Skin of body (tissue), 2 donors: ENCODE measurements around the gene CDC20. TPM values are rescaled to one million over a fixed set of nuclear protein-coding genes. Genes with fewer than 3 reads are reported as not detected.
"Not testable (repeated sequence)": the region's sequence is repeated elsewhere in the genome, so short reads cannot be mapped to it uniquely, and the experiment has no call there.

Experiments used
- DNase-seq: peaks from one replicate; lab custom pipeline; 2025; lab: John Stamatoyannopoulos, UW
- total RNA-seq: library from RNA; depleted of rRNA; stranded (reverse); fragments of >200 nt; gene quantifications from one replicate; pipeline ENCODE4 v1.2.3, GENCODE V29; 2014

The CDC20 gene
- total RNA-seq, 1 donor from 2014 or later, result 11.2 TPM

DNA sequence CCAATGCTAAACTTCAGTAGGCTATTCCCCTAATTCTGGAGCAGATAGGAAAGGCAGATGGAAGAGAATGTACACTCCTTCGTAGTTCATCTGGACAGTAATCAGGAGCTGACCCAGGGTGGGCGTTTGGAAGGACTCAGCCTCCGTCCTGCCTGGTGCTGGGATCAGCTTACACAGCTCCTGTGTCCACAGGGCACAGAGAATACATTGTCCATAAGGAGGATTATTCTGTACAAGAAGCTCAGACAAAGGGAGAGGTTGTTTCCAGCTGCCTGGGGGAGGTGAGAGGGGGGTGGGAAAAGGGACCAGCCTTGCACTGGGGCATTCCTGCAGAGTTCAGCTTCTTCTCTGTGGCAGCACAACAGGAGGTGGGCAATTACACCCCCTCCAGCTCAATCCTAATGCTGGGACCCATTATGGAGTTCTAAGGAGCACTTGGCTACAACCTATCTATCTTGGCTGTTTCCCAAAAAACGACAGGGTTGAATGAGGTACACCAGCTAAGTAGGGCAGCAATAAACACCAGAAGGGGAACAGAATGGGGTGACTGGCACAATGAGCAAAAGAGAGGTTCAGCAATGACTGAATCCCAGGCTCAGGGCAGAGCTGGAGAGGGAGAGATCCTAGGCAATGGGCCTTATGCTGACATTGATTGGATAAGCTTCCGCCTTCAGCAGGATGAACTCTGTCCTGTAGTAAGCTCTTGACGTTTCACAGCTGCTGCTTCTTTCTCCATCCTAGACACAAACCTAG lies 23.4 kb downstream of the CDC20 start:
- no peak for DNase-seq

DNA sequence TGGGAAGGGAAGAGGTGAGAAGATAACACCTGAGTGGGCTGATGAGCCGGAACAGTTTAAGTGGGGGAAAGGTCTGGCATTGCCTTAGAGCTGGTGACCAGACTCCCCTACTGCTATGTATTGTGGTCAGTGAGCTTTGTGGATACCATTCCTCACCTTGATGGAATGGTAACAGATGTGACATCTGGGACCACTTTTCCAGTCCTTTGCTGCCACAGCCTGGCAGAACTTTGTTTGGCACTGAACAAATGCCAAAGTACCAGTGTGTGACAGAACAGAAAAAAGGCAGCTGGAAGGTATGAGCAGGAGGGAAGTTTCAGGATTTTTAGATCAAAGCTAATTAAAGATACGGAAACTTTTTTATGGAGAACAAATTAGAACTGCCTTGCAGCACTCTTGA lies 24.7 kb downstream of the CDC20 start:
- DNase-seq, result no peak

DNA sequence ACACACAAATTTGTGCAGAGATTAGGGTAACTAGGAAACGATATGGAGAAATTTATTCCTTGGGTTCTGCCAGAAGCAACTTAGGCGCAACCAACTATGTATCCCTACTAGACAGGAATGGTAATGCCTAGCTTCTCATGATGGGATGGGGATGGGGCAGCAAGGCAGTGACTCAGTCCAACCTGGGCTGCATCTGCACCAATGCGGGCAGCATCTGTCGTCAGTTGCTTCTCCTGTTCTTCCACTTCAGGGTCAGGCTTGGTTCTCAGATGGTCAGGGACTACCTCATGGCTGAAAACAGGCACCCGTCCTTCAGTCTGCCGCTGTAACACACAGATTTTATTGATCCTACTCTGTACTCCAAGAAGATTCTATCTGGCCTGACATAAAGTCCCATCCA lies 27.9 kb downstream of the CDC20 start:
- no peak for DNase-seq

DNA sequence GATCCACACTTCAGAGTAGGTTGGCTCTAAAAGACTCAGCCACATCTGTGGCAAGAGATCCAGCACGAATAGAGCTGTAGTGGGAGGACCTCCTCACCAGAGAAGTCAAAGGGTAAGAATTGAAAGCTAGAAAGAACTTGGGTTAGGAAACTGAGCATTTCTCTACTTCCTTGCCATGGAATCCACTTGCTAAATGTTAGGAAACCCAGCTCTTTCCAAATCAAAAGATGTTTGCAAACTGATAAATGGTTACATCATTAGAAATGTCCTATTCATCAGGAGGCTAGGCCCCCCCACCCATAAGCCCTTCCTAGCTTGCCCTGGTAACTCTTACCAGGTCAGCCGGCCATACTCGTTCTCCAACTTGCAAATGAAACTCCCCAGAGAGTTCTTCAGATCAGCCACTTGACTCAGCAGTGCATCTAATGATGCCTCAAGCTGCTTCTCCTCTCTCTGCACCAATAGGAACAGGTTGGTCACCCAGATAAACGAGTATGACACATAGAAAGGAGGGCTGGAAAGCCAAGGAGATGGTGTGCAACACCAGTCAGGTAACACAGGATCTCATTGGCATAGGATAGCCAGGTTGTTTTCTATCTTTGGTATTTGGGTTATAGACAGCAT lies 29.3 kb downstream of the CDC20 start:
- no peak for DNase-seq

DNA sequence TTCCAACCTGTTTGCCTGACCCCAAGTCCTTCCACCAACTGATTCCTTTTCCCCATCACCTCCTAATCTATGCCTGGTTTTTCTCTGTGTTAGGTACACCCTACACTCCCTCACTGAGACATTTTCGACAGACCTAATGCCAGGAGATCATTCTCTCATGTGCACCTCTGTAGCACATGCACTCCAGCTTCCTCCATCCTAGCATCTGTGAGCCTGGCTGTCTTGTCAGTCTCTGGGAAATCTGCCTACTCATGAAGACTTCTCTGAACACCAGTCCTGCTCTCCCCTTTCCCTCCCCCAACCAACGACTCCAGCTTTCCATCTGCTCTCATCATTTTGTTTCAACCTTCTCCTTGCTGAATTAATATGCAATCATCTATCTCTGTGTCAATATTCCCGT lies 29.8 kb downstream of the CDC20 start:
- no peak for DNase-seq

DNA sequence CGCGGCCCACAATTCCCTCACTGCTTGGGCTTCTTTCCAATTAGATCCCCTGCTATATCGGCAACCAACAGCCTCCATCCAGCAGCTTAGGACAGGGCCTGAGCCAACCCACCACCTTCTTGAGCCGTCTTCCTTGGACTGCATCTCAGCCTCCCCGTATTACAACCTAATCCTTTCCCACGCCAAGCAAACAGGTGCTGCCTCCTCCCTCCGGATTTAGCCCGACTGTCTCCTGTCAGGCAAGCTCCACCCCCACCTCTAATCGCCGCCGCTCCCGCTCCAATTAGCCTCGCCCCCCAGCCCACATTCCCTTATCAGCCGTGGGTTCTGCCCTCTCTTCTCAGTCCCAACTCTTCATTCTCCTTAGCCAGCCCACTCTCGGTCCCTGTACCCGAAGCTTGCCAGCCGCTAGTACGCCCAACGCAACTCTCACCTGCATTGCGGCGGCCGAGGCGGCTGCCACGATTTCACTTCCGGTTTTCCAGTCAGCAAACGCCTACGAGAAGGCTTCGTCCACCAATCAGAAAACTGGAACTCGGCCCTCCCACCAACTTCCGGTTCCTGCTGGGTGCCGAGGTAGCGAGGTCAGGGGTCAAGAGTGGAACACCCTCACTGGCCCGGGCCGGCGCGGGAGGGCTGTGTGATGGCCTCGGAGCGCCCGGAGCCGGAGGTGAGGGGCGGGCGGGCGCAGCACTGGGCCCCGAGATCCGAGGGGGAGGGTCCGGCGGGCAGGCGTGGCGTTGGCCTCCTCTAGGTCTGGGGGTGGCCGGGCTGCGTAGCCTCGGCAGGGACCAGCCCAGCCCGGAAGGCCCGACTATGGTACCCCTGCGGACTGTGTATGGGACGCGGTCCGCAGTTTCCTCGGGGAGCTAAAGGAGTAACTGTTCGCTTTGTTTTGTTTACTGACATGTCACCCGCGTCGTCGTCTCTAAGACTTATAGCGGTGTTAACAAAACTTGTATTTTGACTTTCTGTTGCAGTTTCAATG lies 30.8 kb downstream of the CDC20 start, which contains the start of the genes MED8 and SZT2:
TSS of gene MED8 (minus strand) at position 475 of the 988 bp plus-strand sequence. CDS start at position 439, 36 bp downstream.
TSS of gene SZT2 (plus strand) at position 574 of the 988 bp plus-strand sequence. CDS start at position 644, 70 bp downstream.
- DNase-seq, result peak; percentile 82

DNA sequence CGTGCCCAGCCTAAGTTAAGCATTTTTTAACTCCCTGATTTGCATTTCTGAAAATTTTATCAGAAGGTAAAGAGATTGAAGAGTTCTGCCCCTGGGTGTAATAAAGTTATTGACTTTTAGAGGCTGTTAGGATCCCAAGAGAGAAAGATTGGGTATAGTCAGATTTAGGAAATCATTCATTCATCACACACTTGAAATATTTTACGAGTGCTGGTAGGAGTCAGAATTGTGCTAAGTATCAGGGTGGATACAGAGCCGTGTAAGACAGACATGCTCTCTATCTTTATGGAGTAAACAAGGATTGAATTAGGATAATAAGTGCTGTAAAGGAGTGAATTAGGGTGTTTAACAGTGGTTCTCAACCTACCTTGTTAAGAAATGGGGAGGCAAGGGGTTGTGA lies 33.9 kb downstream of the CDC20 start:
- DNase-seq, result no peak

DNA sequence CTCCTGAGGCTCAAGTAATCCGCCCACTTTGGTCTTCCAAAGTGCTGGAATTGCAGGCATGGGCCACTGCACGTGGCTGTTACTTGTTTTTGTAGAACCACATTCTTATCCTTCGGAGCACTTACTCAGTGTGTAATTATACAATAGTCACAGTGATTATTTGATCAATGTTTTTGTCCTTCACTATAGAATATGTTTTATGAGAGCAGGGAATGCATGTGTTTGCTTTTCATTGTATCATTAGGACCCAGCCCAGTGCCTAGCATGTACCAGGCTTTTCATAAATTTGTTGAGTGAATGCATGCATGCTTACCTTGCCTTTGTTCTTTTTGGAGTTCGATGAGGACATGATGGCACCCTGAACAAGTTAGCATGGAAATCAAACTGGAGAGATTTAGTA lies 36.7 kb downstream of the CDC20 start:
- no peak for DNase-seq

DNA sequence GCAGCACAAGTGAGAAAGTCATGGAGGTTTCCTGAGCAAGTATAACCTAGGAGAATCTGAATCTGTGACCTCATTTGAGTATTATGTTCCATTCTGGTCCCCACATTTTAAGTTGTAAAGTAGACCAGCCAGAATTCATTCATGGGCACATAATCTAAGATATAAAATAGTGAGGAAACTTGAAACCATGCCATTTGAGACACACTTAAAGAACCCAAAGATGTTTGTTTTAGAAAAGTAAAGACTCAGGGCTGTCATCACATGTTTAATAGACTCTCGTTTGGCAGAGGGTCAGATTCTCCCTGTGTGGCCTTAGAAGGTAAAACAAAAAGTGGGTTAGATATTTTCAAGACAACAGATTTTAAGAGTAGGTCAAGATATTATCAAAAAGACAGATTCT lies 37.3 kb downstream of the CDC20 start:
- DNase-seq, result no peak

DNA sequence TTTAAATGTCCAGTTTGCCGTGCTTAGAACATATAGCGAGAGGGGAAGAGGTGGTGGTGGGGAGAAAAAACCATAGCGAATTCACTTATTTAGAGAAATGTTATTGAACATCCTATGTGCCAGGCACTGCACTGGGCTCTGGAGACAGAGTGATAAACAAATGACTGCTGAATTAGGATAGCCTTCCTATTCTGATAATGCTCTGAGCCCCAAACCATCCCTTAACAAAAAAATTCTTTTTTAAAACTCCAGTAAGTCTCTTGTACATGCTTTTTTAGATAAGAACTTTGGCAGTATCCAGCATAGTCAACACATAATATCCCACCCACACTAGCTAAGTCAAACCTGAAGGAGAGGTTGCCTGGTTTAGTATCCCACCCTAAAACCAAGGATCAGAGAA lies 39.4 kb downstream of the CDC20 start:
- DNase-seq, result no peak

DNA sequence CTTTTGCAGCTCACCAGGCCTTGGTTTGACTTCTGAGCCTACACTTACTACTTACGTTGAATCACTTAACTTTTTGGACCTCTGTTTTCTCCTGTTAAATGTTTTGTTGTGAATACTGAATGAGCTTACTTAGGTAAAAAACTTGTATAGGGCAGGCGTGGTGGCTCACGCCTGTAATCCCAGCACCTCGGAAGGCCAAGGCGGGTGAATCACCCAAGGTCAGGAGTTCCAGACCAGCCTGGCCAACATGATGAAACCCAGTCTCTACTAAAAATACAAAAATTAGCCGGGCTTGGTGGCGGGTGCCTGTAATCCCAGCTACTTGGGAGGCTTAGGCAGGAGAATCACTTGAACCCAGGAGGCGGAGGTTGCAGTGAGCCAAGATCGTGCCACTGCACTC lies 41.7 kb downstream of the CDC20 start:
- not testable (repeated sequence) for DNase-seq

DNA sequence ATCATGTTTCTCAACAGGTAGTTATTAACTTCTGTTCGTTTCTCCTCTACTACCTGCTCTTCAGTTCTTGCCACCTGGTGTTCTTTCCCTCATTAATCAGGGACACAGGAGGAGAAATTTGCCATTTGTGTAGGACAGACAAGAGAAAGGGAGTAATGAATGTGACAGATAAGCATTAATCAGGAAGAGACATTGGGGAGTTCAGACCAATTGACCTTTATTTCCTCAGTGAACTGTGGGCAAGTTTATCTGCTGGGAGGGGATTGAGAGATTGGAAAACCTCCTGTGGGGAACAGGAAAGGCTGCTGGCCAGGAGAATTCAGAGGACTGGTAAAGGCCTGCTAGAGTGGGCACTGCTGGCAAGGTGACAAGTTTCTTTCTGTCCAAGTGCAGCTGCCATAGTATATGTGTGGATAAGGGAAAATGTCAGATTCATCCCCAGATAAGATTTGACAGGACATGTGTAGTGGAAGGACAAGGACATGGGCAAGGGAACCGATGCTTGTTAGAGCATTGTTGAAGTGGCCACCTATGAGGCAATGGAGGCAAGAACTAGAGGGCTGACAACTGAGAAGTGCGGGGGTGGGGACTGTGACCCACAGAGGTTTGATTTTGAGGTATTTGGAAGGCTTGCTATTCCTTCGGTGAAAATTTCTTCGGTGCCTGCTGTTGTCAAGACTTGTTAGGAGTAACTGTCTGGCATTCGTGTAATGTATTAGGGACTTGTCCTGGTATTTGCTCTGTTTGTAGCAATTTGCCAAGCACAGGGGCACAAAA lies 43.5 kb downstream of the CDC20 start:
- no peak for DNase-seq

DNA sequence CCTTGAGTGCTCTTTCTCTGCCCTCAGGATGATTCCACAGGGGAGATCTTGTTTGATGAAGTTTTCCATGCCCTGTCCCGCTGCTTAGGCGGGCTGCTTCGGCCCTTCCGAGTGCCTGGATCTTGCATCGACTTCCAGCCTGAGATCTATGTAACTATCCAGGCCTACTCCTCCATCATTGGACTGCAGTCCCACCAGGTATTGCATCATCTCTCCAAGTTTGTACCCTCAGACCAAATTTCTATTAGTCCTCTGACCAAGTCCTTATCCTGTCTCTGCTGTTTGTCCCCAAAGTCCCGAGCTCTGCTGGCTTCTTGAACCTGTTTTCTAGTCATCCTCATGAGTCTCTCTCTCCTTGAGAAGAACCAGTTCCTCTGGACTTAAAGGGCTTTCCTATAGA lies 45.6 kb downstream of the CDC20 start:
- DNase-seq, result no peak

DNA sequence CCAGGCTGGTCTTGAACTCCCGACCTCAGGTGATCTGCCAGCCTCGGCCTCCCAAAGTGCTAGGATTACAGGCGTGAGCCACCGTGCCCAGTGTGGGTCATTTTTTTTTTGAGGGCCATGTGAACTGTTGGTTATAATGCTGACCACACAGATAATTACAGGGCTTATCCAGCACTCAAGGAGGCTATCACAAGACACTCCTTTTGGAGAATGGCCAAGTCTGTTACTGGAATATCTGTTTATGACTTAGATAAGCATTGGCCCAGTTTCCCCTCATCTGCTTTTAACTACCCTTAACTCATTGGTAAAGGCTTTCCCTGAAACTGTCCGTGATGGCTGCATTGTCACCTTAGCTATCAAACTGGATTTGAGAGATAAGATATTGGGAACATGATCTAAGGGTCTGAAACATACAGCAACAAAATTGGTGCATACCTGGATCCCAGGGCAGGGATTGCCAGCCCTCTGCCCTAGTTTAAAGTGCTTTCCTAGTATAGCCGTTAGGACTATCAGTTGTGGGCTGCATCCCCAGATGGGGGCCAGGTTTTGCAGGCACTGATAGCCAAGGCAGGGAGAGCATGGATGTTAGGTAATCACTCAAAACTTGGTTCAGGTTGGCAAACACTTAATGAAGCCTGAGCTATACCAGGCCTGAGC lies 46.6 kb downstream of the CDC20 start:
- DNase-seq, result no peak

DNA sequence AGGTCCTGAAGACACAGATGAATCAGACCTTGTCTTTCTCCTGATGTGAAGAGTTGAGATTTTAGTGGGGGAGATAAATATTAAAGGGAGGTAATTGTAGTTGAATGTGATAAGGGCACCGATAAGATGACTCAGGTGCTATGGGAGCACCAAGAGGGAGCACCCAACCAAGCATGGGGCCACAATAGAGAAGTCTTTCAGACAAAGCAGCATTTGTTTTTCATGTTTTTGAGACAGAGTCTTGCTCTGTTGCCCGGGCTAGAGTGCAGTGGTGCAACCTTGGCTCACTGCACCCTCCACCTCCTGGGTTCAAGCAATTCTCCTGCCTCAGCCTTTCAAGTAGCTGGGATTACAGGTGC lies 47.1 kb downstream of the CDC20 start:
- DNase-seq, result no peak

DNA sequence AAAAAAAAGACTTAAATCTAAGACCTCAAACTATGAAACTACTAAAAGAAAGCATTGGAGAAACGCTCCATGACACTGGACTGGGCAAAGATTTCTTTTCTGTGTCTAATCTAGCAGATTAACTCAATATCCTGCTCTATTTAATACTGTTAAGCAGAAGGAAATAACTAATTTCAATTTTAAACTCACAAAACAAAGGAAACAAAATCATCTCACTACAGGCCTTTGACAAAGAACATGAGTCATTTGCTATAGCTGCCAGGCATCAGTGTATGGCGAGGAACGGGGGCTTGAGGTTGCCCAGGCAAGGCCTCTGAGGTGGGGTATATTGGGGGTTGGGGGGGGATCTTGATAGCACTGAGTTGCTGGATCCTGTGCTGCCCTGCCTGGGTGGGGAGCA lies 51.8 kb downstream of the CDC20 start:
- no peak for DNase-seq
